GM21529 (cell line): ENCODE data around the gene CEP131.
"Not testable (repeated sequence)": the region's sequence is repeated elsewhere in the genome, so short reads cannot be mapped to it uniquely, and the experiment has no call there.

Source experiments
- ATAC-seq: cut with Tn5 transposase; IDR thresholded peaks from one replicate; pipeline ENCODE4 v1.9.1; 2021; ENCODE audit not compliant: unreplicated experiment

CEP131 gene

GRCh38 chr17:81228834-81229665 is 6.3 kb upstream of the CEP131 start:
- ATAC-seq = no peak

DNA sequence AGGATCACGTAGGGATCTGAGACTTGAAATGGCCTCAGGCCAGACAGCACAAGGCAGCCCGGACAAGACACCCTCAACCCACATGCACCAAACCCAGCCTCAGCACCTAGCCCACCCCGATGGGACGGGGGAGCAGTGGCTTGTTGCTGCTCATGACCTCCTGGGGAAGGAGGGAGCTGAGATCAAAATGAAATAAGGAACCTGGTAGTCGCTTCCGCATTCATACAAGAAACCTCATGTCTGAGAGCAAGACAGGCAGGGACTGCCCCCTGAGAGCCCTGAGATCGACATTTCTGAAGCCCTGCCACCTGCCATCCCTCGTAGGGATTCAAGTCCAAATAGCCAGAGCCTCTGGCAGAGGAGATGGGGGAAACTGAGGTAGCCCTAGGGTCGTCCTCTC is 5.7 kb upstream of the CEP131 start:
- no peak for ATAC-seq

- ATAC-seq = not testable (repeated sequence)
Measured at GRCh38 chr17:81227630-81228029, 4.9 kb upstream of the CEP131 start.

GRCh38 chr17:81223762-81224130 is 981 bp upstream of the CEP131 start:
- no peak for ATAC-seq

- no peak for ATAC-seq
Measured at GRCh38 chr17:81222620-81222905, 202 bp downstream of the CEP131 start.

- no peak for ATAC-seq
Measured at GRCh38 chr17:81221842-81222619, 734 bp downstream of the CEP131 start.

GRCh38 chr17:81221371-81221841 is 1.4 kb downstream of the CEP131 start:
- no peak for ATAC-seq

DNA sequence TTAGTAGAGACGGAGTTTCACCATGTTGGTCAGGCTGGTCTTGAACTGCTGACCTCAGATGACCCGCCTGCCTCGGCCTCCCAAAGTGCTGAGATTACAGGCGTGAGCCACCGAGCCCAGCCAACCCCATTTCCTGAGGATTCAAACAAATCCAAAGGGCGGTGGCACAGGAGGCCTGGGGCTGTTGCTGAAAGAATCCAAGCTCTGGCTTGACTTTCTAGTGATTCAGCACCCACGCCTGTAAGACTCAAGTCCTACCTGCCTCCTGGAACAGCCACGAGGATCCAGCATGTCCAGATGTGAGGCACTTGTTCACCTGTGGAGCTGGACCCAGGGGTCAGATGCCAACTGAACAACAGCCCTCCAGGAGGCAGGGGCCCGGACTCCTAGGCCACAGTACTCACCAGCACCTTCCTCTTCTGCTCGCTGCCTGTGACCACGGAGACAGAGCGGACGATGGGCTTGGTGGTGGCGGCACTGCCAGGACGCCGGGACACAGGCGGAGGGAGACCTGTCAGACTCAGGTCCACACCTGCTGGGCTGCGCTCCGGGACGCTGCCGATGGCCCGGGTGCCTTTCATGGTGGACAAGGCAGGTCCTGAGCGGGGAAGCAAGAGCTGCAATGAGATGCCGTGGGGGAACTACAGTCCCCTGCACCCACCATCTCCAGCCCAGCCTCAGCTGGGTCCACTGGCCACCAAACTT is 3.1 kb downstream of the CEP131 start:
- no peak for ATAC-seq

GRCh38 chr17:81218991-81219390 is 3.8 kb downstream of the CEP131 start:
- no peak for ATAC-seq

- ATAC-seq = no peak
Measured at GRCh38 chr17:81218459-81218858, 4.3 kb downstream of the CEP131 start.

DNA sequence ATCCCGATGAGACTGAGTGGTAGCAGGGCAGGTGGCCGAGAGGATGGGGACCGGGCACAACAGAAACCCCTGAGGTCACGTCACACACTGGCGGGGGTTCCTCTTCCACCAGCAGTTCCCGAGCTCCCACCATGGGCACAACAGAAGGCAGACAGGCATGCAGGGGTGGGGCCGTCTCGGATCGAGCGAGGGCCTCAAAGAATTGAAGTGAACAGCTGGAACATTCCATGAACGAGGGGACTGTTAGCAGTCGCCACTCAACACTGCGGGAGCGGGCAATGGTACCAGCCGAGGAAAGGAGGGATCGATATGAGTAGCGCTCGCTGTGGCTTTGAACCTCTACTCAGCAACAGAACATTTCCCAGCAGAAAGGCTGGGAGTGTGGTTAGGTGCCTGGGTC is 5.3 kb downstream of the CEP131 start:
- ATAC-seq = no peak

- no peak for ATAC-seq
Measured at GRCh38 chr17:81213978-81214377, 8.8 kb downstream of the CEP131 start.

- no peak for ATAC-seq
Measured at GRCh38 chr17:81212365-81212764, 10.4 kb downstream of the CEP131 start.

- ATAC-seq = no peak
Measured at GRCh38 chr17:81210868-81211267, 11.9 kb downstream of the CEP131 start.

- no peak for ATAC-seq
Measured at GRCh38 chr17:81210466-81210865, 12.3 kb downstream of the CEP131 start.

DNA sequence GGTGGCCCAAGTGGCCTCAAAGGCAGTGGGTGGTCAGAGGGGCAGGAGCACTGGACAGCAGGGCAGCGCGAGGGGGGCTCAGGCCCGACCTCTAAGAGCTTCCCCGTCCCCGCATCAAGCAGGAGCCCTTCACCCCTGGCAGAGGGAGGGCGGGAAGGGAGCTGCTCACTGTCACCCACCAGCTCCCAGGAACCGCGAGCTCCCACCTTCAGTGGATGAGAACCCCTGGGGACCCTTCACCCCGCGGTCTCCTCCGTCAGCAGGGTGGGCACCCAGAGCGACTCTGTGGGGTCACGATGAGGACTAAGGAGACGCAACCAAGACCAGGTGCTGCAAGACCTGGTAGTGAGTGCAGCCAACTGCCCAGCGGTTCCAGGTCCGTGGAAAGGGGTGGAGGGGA is 13.6 kb downstream of the CEP131 start:
- ATAC-seq = no peak

DNA sequence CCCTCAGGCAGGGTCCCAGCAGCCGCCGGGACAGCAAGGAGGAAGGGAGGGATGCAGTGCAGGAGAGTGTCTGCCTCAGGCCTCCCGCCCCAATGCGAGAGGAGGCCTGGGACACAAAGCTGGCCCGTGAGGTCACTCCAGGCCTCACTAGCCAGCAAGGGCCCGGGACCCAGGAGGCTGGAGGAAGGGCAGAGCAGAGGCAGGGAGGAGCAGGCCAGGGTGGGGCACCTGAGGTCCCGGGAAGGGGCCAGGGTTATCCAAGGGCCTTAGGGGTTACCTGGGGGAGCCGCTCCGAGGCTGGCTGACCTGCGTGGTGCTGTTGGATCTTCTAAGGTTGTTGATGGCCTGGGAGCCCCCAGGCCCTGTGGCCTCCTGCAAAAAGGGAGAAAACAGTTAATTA is 14.1 kb downstream of the CEP131 start:
- ATAC-seq = no peak

DNA sequence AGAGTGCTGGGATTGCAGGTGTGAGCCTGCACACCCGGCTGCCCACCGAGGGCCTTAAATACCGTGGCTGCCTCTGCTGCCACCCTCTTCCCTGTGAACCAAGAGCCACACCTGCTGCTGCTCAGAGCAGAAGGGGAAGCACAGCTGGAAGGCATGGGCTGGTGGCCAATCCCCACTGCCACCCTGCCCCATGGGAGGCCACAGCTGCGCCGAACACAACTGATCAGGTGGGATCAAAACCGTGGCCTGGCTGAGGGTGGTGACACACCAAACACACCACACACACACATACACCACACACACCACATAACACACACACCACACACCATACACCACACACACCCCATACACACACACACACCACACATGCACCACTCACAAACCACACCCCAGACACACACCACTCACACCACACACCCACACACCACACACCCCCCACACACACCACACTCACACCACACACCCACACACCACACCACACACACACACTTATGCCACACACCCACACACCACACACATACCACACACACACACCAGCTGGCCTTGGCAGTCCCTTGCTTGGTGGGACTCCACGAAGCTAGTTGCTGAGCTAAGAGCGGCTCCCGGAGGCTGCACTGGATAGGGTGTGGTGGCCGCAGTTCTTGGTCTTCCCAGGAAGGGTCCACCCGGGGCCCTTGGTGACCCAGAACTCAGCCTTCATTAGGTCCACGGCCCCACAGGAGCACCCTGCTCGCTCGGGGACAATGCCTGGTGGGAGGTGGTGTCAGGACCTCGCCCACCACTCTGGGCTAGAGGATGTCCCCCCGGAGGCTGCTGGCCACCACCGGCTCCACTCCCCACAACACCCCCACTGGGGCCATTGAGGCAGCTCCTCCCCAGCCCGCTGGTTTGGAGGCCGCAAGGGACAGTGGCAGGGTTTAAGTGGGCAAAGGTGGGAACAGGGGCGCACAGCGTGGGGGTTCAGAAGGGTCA is 14.9 kb downstream of the CEP131 start:
- ATAC-seq = no peak

GRCh38 chr17:81206657-81207056 is 16.1 kb downstream of the CEP131 start:
- ATAC-seq = no peak

DNA sequence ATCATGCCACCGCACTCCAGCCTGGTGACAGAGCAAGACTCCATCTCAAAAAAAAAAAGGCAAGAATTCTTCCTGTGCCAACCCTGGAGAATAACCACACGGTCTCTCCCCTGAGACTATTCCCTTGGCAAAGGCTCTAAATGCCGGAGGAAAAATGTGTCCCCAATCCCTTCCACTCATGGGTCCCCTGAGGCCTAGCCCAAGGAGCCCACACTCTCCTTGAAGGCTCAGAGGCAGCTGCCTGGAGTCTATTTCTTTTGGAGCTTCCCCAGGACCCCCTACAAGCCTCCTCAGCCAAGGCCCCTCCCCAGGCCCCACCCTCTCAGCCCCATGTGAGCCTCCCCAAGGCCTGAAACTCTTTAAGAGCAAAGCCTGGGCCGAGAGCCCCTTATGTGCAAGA is 16.6 kb downstream of the CEP131 start:
- ATAC-seq = no peak

GRCh38 chr17:81204578-81204977 is 18.2 kb downstream of the CEP131 start:
- no peak for ATAC-seq
